Measurements from ENCODE around the gene LY6G6C.

DNA sequence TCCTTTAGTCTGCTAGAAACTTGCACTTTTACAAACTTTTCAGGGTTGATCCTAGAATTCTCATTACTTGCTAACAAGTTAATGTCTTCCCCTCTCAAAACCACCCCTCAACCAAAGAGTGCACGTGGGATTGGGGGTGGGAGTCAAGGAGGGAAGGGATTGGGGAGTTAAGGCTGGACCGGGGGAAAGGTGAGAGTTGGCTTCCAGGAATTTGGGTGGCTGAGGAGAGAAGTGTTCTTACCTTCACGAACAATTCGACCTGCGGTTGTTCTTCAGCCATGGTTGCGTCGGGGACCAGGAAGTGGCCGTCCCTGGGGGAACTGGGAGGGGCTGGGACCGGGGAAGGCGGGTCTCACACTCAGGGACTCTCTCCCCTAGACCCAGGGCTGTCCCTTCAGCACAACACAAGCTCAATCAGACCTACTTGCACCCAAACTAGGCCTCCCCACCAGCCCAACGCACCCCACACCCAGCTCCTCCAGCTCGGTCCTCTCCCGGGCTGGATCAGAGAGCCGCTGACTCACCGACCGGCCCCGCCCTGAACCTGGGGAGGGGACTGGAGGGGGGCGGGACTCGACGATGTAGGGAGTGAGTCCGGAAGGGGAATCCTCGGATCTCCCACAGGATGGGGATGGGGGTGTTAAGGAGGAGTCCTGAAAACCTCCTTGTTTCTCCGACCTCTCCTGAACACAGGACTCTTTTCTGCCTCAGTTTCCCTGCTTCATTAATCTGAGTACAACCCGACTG is 14.6 kb upstream of the LY6G6C start, which contains the start of gene CLIC1:
- TF ChIP-seq, protein P1, sequence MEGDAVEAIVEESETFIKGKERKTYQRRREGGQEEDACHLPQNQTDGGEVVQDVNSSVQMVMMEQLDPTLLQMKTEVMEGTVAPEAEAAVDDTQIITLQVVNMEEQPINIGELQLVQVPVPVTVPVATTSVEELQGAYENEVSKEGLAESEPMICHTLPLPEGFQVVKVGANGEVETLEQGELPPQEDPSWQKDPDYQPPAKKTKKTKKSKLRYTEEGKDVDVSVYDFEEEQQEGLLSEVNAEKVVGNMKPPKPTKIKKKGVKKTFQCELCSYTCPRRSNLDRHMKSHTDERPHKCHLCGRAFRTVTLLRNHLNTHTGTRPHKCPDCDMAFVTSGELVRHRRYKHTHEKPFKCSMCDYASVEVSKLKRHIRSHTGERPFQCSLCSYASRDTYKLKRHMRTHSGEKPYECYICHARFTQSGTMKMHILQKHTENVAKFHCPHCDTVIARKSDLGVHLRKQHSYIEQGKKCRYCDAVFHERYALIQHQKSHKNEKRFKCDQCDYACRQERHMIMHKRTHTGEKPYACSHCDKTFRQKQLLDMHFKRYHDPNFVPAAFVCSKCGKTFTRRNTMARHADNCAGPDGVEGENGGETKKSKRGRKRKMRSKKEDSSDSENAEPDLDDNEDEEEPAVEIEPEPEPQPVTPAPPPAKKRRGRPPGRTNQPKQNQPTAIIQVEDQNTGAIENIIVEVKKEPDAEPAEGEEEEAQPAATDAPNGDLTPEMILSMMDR (IDR thresholded peaks at IDR 0.05), result no peak
- peak in 1 of 2 donors; percentile 95 for TF ChIP-seq POLR2A (IDR thresholded peaks at IDR 0.05)
